Activated CD4-positive, alpha-beta T cell treated with anti-CD3 and anti-CD28 coated beads, Interleukin-2, amount 50 U/mL, for 4 hours (primary cell): ENCODE data around the gene MMP10.
"Not testable (repeated sequence)": the region's sequence is repeated elsewhere in the genome, so short reads cannot be mapped to it uniquely, and the experiment has no call there.

Source experiments
- DNase-seq, 2 experiments: peaks; one replicate each; pipeline ENCODE4 v3.0.0-alpha.2; 2020

Gene MMP10

GRCh38 chr11:102783016-102783415, 2.6 kb upstream of the MMP10 start:
- no peak for DNase-seq

GRCh38 chr11:102781676-102782075, 1.2 kb upstream of the MMP10 start:
- no peak for DNase-seq

GRCh38 chr11:102776454-102776853, 4.0 kb downstream of the MMP10 start:
- no peak for DNase-seq

- no peak for DNase-seq
Observed at GRCh38 chr11:102773386-102773785, 7.0 kb downstream of the MMP10 start.

- DNase-seq: no peak
Observed at GRCh38 chr11:102771351-102771750, 9.1 kb downstream of the MMP10 start.

- DNase-seq: no peak
Observed at GRCh38 chr11:102770191-102770590, 10.2 kb downstream of the MMP10 start.

GRCh38 chr11:102767800-102768199, 12.6 kb downstream of the MMP10 start:
- no peak for DNase-seq

- no peak for DNase-seq
Observed at GRCh38 chr11:102763440-102763839, 17.0 kb downstream of the MMP10 start.

GRCh38 chr11:102762361-102762767, 18.1 kb downstream of the MMP10 start:
- DNase-seq: no peak

GRCh38 chr11:102761646-102762238, 18.7 kb downstream of the MMP10 start:
- no peak for DNase-seq

GRCh38 chr11:102760344-102761035, 19.9 kb downstream of the MMP10 start:
- DNase-seq: no peak

GRCh38 chr11:102757823-102758549, 22.4 kb downstream of the MMP10 start:
- DNase-seq: no peak

GRCh38 chr11:102753267-102753666, 27.2 kb downstream of the MMP10 start:
- no peak for DNase-seq

- DNase-seq: no peak
Observed at GRCh38 chr11:102751673-102752072, 28.8 kb downstream of the MMP10 start.

GRCh38 chr11:102749101-102749722, 31.2 kb downstream of the MMP10 start:
- no peak for DNase-seq

- DNase-seq: not testable (repeated sequence)
Observed at GRCh38 chr11:102746746-102747578, 33.5 kb downstream of the MMP10 start.

- no peak for DNase-seq
Observed at GRCh38 chr11:102734650-102735049, 45.8 kb downstream of the MMP10 start.

- DNase-seq: no peak
Observed at GRCh38 chr11:102733232-102733875, 47.1 kb downstream of the MMP10 start.

- not testable (repeated sequence) for DNase-seq
Observed at GRCh38 chr11:102730944-102731343, 49.5 kb downstream of the MMP10 start.

- no peak for DNase-seq
Observed at GRCh38 chr11:102729849-102730815, 50.3 kb downstream of the MMP10 start.

GRCh38 chr11:102727890-102728289, 52.5 kb downstream of the MMP10 start:
- no peak for DNase-seq
